KBM-7 (cell line): ENCODE data around the gene MRPS18C.
A peak's percentile ranks its signal among the peaks of the same experiment; 100 is the strongest.

Experiments used
- DNase-seq: peaks from one replicate; pipeline ENCODE4 v3.0.0-alpha.2; 2015
- in situ Hi-C: fragments of 300-500 bp; cut with MboI; formaldehyde crosslinking; loops from 2 replicates; pipeline ENCODE4 v1.14.3; 2020; ENCODE audit warnings: low sequenced_read_pairs, low pct_unique_long_range_greater_than_20kb, mixed read lengths

The MRPS18C gene

GRCh38 chr4:83455281-83456183 is at the start of gene MRPS18C, which contains the start of gene HELQ:
Gene MRPS18C, plus strand, starts transcription at chr4:83456058. Its CDS starts 20 bp downstream, at chr4:83456078.
Gene HELQ, minus strand, starts transcription at chr4:83455823. Its CDS starts 130 bp downstream, at chr4:83455693.
- in situ Hi-C loops, result no loop called here
- DNase-seq, result peak; percentile 99

GRCh38 chr4:83408908-83409307 is 47.0 kb upstream of the MRPS18C start:
- in situ Hi-C loops, result no loop called here
- DNase-seq, result no peak

DNA sequence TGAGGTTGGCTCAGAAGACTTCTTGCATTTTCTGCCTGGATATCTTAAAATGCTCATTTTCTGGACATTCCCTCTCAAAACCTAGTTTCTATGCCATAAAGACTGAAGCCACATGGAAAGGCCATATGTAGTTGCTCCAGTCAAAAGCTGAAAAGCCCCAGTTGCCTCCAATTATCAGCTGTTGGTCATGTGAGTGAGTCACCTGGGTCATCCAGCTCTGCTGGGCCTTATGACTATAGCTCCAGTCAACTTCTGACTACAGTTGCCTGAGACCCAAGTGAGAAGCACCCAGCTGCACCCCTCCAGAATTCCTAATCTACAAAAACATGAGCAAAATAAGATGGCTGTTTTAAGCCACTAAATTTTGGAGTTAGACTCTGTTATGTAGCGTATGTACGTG is 42.2 kb upstream of the MRPS18C start:
- in situ Hi-C loops, result no loop called here
- DNase-seq, result no peak

GRCh38 chr4:83417566-83417965 is 38.3 kb upstream of the MRPS18C start:
- no peak for DNase-seq

DNA sequence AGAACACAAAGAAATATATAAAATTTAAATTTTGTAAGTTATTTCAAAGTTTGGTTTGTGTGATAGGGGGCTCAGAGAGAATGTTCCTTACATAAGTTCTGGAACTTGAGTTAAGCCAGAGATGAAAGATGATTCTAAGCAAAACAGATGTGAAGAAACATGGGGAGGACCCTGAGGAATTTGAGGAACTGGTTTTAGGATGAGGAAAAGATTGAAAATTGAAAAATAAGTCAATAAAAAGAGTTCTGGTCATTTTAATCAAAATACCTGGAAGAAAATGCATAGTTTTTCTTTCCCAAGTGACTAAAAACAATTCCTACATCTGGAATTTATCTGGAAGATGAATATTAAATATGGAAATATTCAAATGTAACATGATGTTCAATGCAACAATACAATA is 37.6 kb upstream of the MRPS18C start:
- in situ Hi-C loops, result no loop called here
- DNase-seq, result no peak

More at GRCh38 chr4:83417566-83417965, 38.3 kb upstream of the MRPS18C start:
- in situ Hi-C loops, result no loop called here

DNA sequence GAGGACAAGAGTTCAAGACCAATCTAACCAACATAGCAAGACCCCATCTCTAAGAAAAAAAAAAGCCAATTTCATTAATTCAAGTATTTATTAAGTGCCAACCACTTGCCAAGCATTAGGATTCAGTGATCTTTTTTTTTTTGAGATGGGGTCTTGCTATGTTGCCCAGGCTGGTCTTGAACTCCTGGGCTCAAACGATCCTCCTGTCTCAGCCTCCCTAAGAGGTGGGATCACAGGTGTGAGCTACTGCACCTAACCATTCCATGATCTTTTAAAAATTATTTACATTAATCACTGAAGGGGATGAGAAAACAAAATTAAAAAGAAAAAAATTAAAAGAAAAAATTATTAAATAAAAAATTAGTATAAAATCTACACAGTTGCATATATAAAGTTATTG is 24.7 kb upstream of the MRPS18C start:
- in situ Hi-C loops, result no loop called here

DNA sequence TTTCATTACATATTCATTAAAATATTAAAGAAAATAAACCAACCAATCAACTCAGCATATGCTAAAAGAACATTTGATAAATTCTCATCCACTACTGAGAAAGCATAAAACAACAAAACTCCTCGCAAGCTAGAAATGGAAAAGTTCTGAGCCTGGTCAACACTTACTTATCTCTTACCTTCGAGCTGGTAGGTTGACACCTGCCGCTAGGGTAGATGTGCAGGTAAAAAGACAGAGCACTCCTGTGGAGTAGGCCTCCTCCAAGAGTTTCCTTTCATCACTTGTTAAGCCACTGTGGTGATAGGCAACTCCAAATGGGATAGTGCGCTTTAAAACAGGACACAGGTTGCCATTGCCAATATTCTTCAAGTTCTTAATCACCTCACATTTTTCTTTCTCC is 19.2 kb upstream of the MRPS18C start:
- no peak for DNase-seq
- in situ Hi-C loops, result no loop called here

More for the DNA sequence above, 24.7 kb upstream of the MRPS18C start:
- DNase-seq, result no peak

GRCh38 chr4:83438719-83439118 is 17.1 kb upstream of the MRPS18C start:
- in situ Hi-C loops, result no loop called here
- no peak for DNase-seq

- DNase-seq, result no peak
- in situ Hi-C loops, result no loop called here
Observed at GRCh38 chr4:83440148-83440814, 15.6 kb upstream of the MRPS18C start.

GRCh38 chr4:83440899-83441298 is 15.0 kb upstream of the MRPS18C start:
- no peak for DNase-seq
- in situ Hi-C loops, result no loop called here

GRCh38 chr4:83449009-83449408 is 6.8 kb upstream of the MRPS18C start:
- in situ Hi-C loops, result no loop called here
- no peak for DNase-seq

GRCh38 chr4:83454686-83455085 is 1.2 kb upstream of the MRPS18C start:
- in situ Hi-C loops, result no loop called here
- no peak for DNase-seq

DNA sequence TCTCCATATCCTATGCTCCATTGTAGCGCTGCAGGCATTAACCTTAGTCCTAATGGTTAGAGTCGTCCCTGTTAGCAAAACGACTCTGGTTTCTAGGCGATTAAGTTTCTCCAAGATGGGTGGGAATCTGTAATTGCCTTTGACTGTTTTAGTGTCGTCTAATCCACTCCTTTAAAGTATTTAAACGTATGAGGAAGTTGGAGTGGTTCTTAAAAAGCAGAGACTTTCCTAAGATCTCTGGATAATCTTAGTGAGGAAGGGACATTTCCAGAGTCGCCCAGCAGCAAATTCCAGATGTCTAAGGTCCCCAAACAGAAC is 285 bp downstream of the MRPS18C start:
- no peak for DNase-seq
- in situ Hi-C loops, result no loop called here

DNA sequence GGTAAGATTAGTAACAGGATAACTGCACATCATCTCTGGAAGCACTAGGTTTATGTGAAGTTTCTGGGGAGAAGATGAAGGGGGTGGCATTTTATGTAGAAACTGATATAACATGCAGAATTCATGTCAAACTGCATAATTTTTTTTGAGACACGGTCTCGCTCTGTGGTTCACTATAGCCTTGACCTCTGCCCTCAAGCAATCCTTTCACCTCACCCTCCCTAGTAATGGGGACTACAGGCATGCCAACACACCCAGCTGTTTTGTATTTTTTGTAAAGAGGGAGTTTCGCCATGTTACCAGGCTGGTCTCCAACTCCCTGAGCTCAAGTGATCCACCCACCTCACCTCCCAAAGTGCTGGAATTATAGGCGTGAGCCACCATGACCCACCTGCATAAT is 17.6 kb downstream of the MRPS18C start:
- DNase-seq, result no peak
- in situ Hi-C loops, result no loop called here

DNA sequence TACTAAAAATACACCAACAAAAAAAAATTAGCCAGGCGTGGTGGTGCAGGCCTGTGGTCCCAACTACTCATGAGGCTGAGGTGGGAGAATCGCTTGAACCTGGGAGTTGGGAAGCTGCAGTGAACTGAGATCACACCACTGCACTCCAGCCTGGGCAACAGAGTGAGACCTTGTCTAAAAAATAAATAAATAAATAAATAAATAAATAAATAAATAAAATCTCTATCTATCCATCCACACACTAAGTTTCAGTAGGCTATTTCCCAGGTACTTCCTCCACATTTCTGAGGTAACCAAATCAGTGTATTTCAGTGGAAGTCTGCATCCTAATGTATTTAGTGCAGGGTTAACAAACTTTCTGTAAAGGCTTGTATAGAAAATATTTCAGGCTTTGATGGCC is 18.1 kb downstream of the MRPS18C start:
- in situ Hi-C loops, result no loop called here
- no peak for DNase-seq

DNA sequence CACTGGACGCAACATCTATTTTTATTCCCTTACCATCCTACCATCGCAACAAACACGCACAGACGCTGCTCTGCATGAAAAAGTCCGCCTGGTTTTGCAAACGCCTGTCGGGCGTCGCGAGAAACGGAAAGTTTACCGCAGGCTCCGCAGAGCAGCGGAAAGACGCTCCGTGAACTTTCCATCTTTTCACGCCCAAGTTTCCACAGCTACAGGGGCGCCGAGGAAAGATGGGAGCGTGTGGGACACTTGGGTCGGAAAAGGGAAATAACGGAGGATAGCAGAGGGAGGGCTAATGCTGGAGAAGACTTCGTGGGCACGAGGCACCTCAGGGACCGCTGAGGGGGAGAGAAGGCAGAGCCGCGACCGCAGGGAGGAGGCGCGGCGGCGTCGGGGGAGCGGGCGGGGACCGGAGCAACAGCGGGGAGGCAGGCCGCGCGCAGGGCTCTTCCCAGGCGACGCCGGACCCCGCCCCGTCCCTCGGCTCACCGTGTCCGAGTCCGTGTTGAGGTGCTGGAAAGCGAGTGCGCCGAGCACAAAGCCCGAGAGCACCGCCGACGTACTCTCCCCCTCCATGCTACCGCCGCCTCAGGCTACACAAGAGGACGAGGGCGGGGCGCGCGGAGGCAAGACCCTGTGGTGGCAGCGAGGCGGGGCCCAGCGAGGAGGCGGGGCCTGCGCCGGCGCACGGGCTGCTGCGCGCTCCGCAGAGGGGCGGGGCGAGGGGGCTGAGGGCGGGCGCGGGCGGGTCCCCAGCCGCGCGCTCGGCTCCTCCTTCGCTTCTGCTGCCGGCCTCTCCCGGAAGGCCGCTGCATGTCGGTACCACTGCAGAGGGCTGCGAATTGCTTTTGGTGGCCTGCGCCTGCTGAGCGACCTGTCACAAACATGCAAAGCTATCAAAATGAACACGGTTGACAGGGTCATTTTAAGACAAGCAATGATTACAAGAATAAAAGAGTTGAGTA is 28.9 kb downstream of the MRPS18C start, which contains the start of gene ABRAXAS1:
Gene ABRAXAS1, minus strand, starts transcription at position 601 of the 962 bp plus-strand sequence. Its CDS starts 28 bp downstream, at position 573.
- DNase-seq, result peak; percentile 91
- in situ Hi-C loops, result no loop called here

DNA sequence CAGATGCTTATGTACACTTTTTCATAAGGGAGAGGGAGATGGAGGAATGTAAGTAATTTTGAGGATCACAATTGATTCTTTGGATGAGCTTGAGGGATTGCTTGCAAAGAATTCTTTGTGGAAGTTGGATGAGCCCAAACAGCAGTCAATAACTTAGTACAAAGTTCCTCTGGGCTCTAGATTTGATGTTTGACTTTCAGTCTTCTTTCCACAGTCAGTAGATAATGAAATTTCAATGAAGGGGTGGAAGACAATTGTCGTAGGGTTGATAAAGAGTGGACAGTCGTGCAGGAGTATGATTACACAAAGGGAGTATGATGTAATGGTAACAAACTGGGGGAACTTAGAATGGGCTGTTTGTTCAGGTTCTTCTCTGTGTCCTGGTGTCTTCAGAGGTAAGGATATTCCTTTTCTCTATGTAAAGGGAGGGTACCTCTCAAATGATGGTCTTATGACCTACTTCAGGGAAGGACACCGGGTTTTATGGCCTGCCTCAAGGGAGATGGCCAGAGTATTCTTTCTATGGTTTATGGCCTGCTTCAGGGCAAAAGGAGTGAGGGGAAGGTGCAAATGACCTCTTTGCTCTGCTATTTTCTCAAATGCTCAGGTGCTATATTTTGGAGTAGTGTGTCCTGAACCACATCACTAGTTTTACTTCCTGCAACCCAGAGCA is 30.7 kb downstream of the MRPS18C start:
- no peak for DNase-seq
- in situ Hi-C loops, result no loop called here

DNA sequence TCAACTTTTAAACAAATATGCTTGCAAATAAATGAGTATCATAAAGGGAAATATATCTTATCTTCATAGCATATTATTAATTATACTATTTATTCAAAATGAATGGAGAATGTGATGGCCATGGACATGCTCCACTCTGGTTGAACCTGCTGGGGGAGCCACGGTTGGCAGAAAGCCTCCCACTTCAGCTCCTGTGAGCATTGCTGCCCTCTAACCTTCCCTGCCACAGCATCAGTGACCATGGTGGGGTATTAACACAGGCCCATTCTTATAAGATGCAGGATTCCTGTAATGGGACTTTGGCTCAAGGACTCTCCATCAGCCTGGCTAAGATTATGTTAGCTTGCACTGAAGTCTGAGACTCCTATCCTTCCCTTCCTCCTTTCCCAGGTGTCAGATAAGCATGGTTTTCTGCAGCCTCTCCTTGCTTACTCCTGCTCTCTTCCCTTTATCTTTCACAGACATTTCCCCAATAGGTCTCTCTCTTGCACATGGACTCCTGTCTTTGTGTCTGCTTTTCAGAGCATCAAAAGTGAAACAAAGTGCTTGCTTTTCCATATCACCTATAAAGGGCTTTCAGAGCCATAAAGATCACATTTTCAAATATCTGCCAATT is 34.0 kb downstream of the MRPS18C start:
- in situ Hi-C loops, result no loop called here

More for the DNA sequence above, 34.0 kb downstream of the MRPS18C start:
- DNase-seq, result no peak
